Neuron (in vitro differentiated cells): Measurements from ENCODE around the gene MSL2.
"Not testable (repeated sequence)": the region's sequence is repeated elsewhere in the genome, so short reads cannot be mapped to it uniquely, and the experiment has no call there.

Experiments used
- H2AFZ ChIP-seq: one replicate; pipeline ENCODE4 v1.6.1; 2013; ENCODE audit warnings: low read depth, mild to moderate bottlenecking, inconsistent platforms, low read length, moderate library complexity
- H3K27me3 ChIP-seq: one replicate; pipeline ENCODE4 v1.6.1; 2013; ENCODE audit warnings: low read length; ENCODE audit not compliant: insufficient read depth
- H3K36me3 ChIP-seq: one replicate; pipeline ENCODE4 v1.6.1; 2013; ENCODE audit warnings: low read length; ENCODE audit not compliant: insufficient read depth
- H3K4me1 ChIP-seq: one replicate; pipeline ENCODE4 v1.6.1; 2013; ENCODE audit warnings: low read length; ENCODE audit not compliant: insufficient read depth
- H3K4me3 ChIP-seq: 2 replicates; pipeline ENCODE4 v1.5.1; 2013; ENCODE audit warnings: mild to moderate bottlenecking, low read length, moderate library complexity
- H3K9me3 ChIP-seq: one replicate; pipeline ENCODE4 v1.6.1; 2013; ENCODE audit warnings: low read length

The MSL2 gene

GRCh38 chr3:136151219-136151618, 44.9 kb downstream of the MSL2 start:
- H3K4me3 ChIP-seq: no peak overlapping the region
- no peaks in the 10 kb centered on the region for H3K27me3 ChIP-seq
- H3K4me1 ChIP-seq: peaks cover 7% of the 10 kb centered on the region
- H3K36me3 ChIP-seq: peaks cover 28% of the 10 kb centered on the region
- H3K9me3 ChIP-seq: peaks cover 3% of the 10 kb centered on the region
- H2AFZ ChIP-seq: no peak overlapping the region

- Histone ChIP-seq H3K9me3 (no peaks in the 10 kb centered on the region), H3K4me3 (no peak overlapping the region), H3K36me3 (peaks cover 41% of the 10 kb centered on the region), H3K4me1 (peaks cover 7% of the 10 kb centered on the region), H3K27me3 (no peaks in the 10 kb centered on the region), H2AFZ (no peak overlapping the region)
These were observed 46.5 kb downstream of the MSL2 start for GRCh38 chr3:136149667-136150066.

GRCh38 chr3:136146981-136147729, 49.0 kb downstream of the MSL2 start:
- Histone ChIP-seq H3K36me3 (peaks cover 40% of the 10 kb centered on the region), H3K4me3 (no peak overlapping the region), H3K9me3 (no peaks in the 10 kb centered on the region), H3K4me1 (peaks cover 17% of the 10 kb centered on the region), H3K27me3 (no peaks in the 10 kb centered on the region), H2AFZ (no peak overlapping the region)

- not testable (repeated sequence) for H3K27me3 ChIP-seq, H3K4me3 ChIP-seq, H3K9me3 ChIP-seq, H2AFZ ChIP-seq
- H3K4me1 ChIP-seq: peaks cover 23% of the 10 kb centered on the region
- H3K36me3 ChIP-seq: peaks cover 28% of the 10 kb centered on the region
These were observed 51.7 kb downstream of the MSL2 start for GRCh38 chr3:136144397-136144796.

- no peaks in the 10 kb centered on the region for H3K9me3 ChIP-seq
- H3K27me3 ChIP-seq: no peaks in the 10 kb centered on the region
- no peak overlapping the region for H2AFZ ChIP-seq
- no peak overlapping the region for H3K4me3 ChIP-seq
- H3K36me3 ChIP-seq: peaks cover 22% of the 10 kb centered on the region
- peaks cover 21% of the 10 kb centered on the region for H3K4me1 ChIP-seq
These were observed 53.5 kb downstream of the MSL2 start for GRCh38 chr3:136142592-136142991.

- Histone ChIP-seq H3K27me3 (no peaks in the 10 kb centered on the region), H2AFZ (no peak overlapping the region), H3K4me1 (peaks cover 17% of the 10 kb centered on the region), H3K4me3 (no peak overlapping the region), H3K36me3 (peaks cover 22% of the 10 kb centered on the region), H3K9me3 (no peaks in the 10 kb centered on the region)
These were observed 54.2 kb downstream of the MSL2 start for GRCh38 chr3:136141891-136142290.

GRCh38 chr3:136141291-136141785, 54.8 kb downstream of the MSL2 start:
- Histone ChIP-seq H2AFZ (no peak overlapping the region), H3K27me3 (no peaks in the 10 kb centered on the region), H3K36me3 (peaks cover 22% of the 10 kb centered on the region), H3K9me3 (no peaks in the 10 kb centered on the region), H3K4me1 (peaks cover 17% of the 10 kb centered on the region), H3K4me3 (no peak overlapping the region)

GRCh38 chr3:136136454-136136853, 59.7 kb downstream of the MSL2 start:
- H3K4me3 ChIP-seq: no peak overlapping the region
- H3K27me3 ChIP-seq: no peaks in the 10 kb centered on the region
- H3K9me3 ChIP-seq: no peaks in the 10 kb centered on the region
- no peak overlapping the region for H2AFZ ChIP-seq
- peaks cover 3% of the 10 kb centered on the region for H3K36me3 ChIP-seq
- no peaks in the 10 kb centered on the region for H3K4me1 ChIP-seq

- Histone ChIP-seq H3K4me1 (no peaks in the 10 kb centered on the region), H3K4me3 (no peak overlapping the region), H2AFZ (no peak overlapping the region), H3K9me3 (no peaks in the 10 kb centered on the region), H3K27me3 (no peaks in the 10 kb centered on the region), H3K36me3 (peaks cover 3% of the 10 kb centered on the region)
These were observed 60.9 kb downstream of the MSL2 start for GRCh38 chr3:136135039-136135802.

- Histone ChIP-seq H3K4me1 (no peaks in the 10 kb centered on the region), H3K9me3 (no peaks in the 10 kb centered on the region), H3K27me3 (no peaks in the 10 kb centered on the region), H3K4me3 (no peak overlapping the region), H3K36me3 (peaks cover 2% of the 10 kb centered on the region), H2AFZ (no peak overlapping the region)
These were observed 62.0 kb downstream of the MSL2 start for GRCh38 chr3:136134091-136134490.

GRCh38 chr3:136131647-136132046, 64.5 kb downstream of the MSL2 start:
- not testable (repeated sequence) for H3K9me3 ChIP-seq, H3K36me3 ChIP-seq, H2AFZ ChIP-seq, H3K4me1 ChIP-seq, H3K4me3 ChIP-seq, H3K27me3 ChIP-seq

GRCh38 chr3:136122006-136122405, 74.1 kb downstream of the MSL2 start:
- H3K27me3 ChIP-seq: no peaks in the 10 kb centered on the region
- peaks cover 6% of the 10 kb centered on the region for H3K9me3 ChIP-seq
- no peak overlapping the region for H2AFZ ChIP-seq
- H3K36me3 ChIP-seq: peaks cover 10% of the 10 kb centered on the region
- H3K4me3 ChIP-seq: no peak overlapping the region
- no peaks in the 10 kb centered on the region for H3K4me1 ChIP-seq
